GM19372 (cell line): Measurements from ENCODE around the gene PSMC6.
"Not testable (repeated sequence)": the region's sequence is repeated elsewhere in the genome, so short reads cannot be mapped to it uniquely, and the experiment has no call there.

Source experiments
- ATAC-seq: cut with Tn5 transposase; IDR thresholded peaks from one replicate; pipeline ENCODE4 v1.9.1; 2021; ENCODE audit warnings: mild to moderate bottlenecking, low read depth, moderate library complexity; ENCODE audit not compliant: unreplicated experiment

The PSMC6 gene

DNA sequence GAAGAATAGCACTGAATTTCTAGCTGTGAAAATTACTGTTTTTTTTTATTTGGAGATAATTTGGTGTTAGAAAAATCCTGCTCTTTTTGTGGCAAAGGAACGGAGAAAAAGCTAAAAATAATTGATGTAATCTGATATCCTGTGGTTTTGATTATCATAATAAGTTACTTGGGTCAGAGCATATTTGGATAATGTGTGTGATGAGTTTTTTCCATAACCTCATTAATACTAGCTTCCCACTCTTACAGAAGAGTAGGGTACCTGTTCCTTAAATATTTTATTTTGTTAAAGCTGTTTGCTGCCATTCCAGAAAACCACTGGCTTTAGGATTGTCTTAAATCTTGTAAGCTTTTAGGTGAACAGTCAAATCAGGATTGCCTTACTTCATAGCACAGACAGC is 4.7 kb downstream of the PSMC6 start:
- ATAC-seq, result no peak

- ATAC-seq, result no peak
Measured at GRCh38 chr14:52716155-52716554, 9.2 kb downstream of the PSMC6 start.

GRCh38 chr14:52723514-52724359 is 16.7 kb downstream of the PSMC6 start:
- no peak for ATAC-seq

- no peak for ATAC-seq
Measured at GRCh38 chr14:52724360-52724644, 17.3 kb downstream of the PSMC6 start.

DNA sequence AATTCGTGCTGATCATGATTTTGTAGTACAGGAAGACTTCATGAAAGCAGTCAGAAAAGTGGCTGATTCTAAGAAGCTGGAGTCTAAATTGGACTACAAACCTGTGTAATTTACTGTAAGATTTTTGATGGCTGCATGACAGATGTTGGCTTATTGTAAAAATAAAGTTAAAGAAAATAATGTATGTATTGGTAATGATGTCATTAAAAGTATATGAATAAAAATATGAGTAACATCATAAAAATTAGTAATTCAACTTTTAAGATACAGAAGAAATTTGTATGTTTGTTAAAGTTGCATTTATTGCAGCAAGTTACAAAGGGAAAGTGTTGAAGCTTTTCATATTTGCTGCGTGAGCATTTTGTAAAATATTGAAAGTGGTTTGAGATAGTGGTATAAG is 20.5 kb downstream of the PSMC6 start:
- ATAC-seq, result not testable (repeated sequence)

- not testable (repeated sequence) for ATAC-seq
Measured at GRCh38 chr14:52729035-52729434, 22.0 kb downstream of the PSMC6 start.

DNA sequence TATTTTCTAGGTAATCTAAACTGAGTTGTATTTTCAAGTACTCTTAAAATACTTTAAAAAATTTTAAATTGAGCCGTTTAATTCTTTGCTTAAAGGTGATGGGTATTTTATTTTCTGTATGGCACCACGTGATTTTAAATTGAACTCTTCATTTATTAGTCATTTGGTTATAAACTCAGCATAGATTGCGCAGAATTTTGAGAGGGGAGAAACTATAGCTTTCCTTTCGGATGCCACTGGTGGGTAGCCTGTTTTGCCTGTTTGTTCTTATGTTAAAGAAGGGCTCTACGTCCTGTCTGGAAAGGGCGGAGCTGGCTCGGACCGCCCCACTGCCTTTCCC is 22.6 kb downstream of the PSMC6 start:
- no peak for ATAC-seq

DNA sequence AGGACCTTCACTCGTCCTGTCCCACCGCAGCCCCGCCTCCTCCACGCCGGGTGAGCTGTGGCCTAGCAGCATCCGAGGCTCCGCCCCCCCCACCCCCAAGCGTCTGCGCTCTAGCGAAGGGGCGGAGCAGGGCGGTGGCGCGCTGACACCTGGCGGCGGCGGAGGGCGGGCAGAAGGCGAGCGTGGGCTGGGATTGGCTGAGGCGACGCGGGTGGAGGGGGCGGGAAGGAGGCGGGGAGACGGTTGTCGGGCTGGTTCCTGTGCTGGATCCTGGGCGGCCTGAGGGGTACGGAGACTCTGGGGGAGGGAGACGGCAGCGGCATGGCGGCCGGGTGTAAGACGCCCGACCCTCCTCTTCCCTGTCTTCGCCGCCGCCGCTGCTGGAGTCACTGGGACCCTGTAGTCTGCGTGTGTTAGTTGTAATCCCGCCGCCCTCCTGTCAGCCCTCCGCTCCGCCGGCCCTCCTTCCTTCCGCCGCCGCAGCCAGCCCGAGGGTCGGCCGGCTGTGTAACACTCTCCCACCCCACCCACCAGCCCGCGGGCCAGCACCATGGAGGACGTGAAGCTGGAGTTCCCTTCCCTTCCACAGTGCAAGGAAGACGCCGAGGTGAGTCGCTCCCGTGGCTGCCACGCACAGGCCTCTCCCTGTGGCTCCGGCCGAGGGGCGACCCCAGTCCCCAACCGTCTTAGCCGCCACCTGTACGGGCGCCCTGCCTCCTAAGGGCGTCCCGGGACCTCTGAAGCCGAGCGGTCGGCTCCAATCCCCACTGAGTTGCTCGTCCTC is 23.1 kb downstream of the PSMC6 start, which contains the start of gene STYX:
Gene STYX (plus strand): TSS at position 242 of the 784 bp plus-strand sequence. CDS start 309 bp downstream, at position 551.
- ATAC-seq, result peak; percentile 92

DNA sequence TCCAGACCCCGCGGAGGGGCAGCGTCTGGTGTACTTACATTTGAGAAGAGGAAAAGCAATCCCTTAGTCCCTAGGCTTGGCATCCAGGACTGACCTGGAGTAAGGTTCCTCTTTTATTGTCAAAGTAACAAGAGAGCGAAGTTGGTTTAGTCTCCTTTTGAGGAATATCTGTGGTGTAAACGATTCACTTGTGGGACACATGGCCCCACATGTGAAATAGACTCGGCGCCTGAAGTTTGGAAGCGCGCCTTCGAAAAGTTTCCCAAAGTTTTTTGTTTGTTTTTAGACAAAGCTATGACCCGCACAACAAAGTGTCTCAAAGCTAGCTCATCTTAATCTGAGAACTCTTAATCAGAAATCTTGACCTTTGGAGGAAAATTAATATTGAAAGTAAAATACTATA is 23.7 kb downstream of the PSMC6 start:
- ATAC-seq, result no peak

GRCh38 chr14:52733824-52734223 is 26.8 kb downstream of the PSMC6 start:
- no peak for ATAC-seq

DNA sequence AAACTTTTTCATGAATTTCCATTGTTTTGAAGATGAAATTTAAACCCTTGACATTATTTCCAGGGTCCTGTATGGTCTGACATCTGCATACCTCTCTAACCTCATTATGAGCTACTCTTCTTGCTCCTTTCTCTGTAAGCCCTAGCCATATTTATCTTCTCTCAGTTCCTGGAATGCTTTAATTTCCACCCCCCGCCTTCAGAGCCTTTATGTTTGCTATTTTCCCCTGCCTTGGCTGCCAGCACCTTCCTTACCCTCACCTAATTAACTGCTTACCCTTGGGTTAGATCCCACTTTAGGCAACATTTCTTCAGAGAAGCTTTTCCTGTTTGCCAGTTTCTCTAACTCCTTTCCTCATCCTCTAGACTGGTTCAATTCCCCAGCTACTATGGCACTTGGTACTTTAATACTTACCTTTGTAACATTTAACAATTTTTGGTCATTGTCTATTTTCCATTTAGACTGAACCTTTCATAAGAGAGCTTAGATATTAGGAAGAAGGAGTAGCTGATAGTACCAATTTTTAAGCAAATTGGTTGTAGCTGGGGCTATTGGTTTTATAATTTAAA is 29.0 kb downstream of the PSMC6 start:
- ATAC-seq, result no peak

DNA sequence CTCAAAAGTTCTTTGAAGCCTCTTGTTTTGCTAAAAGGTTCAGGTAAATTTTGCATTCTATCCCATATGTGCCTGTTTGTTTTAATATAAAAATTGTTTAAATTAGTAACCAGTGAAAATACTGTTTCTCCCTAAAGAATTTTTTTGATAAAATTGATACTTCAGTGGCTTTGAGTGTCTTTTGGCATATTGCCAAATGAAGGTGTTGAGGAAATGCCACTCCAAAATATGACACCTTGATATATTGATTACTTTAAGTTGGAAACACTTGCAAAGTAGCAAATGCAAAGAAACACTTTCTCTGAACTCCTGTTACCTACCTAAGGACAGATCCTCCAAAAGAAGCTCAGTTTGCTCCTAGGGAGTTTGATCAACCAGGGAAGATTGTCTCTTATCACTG is 31.4 kb downstream of the PSMC6 start:
- no peak for ATAC-seq

- ATAC-seq, result no peak
Measured at GRCh38 chr14:52740751-52741150, 33.8 kb downstream of the PSMC6 start.

GRCh38 chr14:52741865-52742264 is 34.9 kb downstream of the PSMC6 start:
- no peak for ATAC-seq

GRCh38 chr14:52748647-52749292 is 41.8 kb downstream of the PSMC6 start:
- ATAC-seq, result no peak

- ATAC-seq, result no peak
Measured at GRCh38 chr14:52755607-52756316, 48.8 kb downstream of the PSMC6 start.

GRCh38 chr14:52759145-52759544 is 52.1 kb downstream of the PSMC6 start:
- no peak for ATAC-seq

DNA sequence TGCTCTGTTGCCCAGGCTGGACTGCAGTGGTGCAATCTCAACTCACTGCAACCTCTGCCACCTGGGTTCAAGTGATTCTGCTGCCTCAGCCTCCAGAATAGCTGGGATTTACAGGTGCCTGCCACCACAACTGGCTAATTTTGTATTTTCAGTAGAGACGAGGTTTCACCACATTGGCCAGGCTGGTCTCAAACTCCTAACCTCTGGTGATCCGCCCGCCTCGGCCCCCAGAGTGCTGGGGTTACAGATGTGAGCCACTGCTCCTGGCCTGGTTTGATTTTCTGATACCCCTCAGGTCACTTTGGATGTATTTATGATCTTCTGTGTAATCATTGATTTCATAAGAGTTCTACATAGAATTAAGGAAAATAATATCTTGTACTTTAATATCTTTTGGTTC is 55.9 kb downstream of the PSMC6 start:
- ATAC-seq, result not testable (repeated sequence)

DNA sequence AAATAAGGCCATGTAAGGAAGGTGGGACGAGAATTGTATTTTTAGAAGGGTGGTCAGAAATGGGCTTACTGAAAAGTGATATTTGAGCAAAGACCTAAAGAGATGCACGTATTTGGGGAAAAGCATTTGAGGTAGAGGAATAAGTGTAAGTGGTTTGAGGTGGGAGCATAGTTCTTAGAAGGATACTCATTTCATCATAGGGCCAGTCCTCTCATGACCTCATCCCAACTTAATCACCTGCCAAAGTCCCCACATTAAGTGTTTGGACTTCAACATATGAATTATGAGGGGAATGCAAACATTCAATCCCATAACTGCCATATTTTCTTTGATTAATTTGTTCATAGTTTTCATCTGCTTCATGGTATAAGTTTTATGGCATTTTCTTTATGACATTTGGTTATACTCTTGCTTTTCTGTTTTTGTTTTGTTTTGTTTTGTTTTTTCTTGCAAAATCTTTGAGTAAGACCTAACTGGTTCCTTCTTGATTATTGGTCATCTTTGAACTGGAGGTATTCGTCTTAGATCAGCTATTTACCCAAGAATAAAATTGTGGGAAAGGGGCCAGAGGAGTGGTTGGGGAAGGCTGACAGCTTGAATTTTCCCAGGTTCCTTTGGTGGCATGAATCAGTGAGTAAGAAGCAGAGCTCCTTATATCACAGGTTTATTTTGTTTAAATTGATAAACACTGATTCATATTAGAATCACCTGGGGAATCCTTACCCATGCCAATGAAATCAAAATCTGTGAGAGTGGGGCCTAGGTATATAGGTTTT is 60.2 kb downstream of the PSMC6 start:
- ATAC-seq, result no peak

- ATAC-seq, result no peak
Measured at GRCh38 chr14:52769887-52770286, 62.9 kb downstream of the PSMC6 start.
